Measurements from ENCODE around the gene GRM8. TPM values are rescaled to one million over a fixed set of nuclear protein-coding genes. Genes with fewer than 3 reads are reported as not detected.

The GRM8 gene
- polyA plus RNA-seq, 1 donor (not counting 4 experiments of a cell fraction or from before 2014, with no cell fraction given): not detected

GRCh38 chr7:126702242-126703016 lies 550.3 kb downstream of the GRM8 start:
- TF ChIP-seq CTCF (optimal IDR thresholded peaks at IDR 0.05 in 1 of 3, IDR thresholded peaks at IDR 0.05 in 1 of 3, conservative IDR thresholded peaks at IDR 0.05 in 1 of 3; ENCODE audit: extremely low read depth in 1 of 3, insufficient read depth in 2 of 3, low read length in 3 of 3) (no peak), EZH2 (IDR thresholded peaks at IDR 0.05; ENCODE audit: low read length) (no peak)
- no peaks in the 10 kb centered on the region for H4K20me1 ChIP-seq (ENCODE audit: control insufficient read depth, extremely low read depth, insufficient read depth, low read length)
- no peak overlapping the region for H3K27ac ChIP-seq (ENCODE audit: control insufficient read depth, insufficient read depth, low read length)
- no peaks in the 10 kb centered on the region for H3K79me2 ChIP-seq (ENCODE audit: control insufficient read depth, insufficient read depth, low read length)
- dilution Hi-C loops (cut with MboI; ENCODE audit: extremely low pct_ligation_motif_present, low sequenced_read_pairs): no loop called here
- H3K9ac ChIP-seq (ENCODE audit: control insufficient read depth, extremely low read depth, insufficient read depth, low read length): no peak overlapping the region
- no peaks in the 10 kb centered on the region for H3K9me1 ChIP-seq (ENCODE audit: control insufficient read depth, extremely low read depth, insufficient read depth, low read length)
- peaks cover 38% of the 10 kb centered on the region for H3K4me1 ChIP-seq (ENCODE audit: control insufficient read depth, extremely low read depth, insufficient read depth, low read length)
- H3K9me3 ChIP-seq (ENCODE audit: control insufficient read depth, low read depth, low read length): no peaks in the 10 kb centered on the region
- H3K27me3 ChIP-seq (ENCODE audit: control insufficient read depth, extremely low read depth, insufficient read depth, low read length): no peaks in the 10 kb centered on the region
- no peak for DNase-seq (ENCODE audit: low read depth, low spot score)
- no peak overlapping the region for H3K4me2 ChIP-seq (ENCODE audit: control insufficient read depth, extremely low read depth, insufficient read depth, low read depth, low read length)
- H2AFZ ChIP-seq (ENCODE audit: control insufficient read depth, low read length): no peak overlapping the region
- no peak for FAIRE-seq
- no peak overlapping the region for H3K4me3 ChIP-seq (ENCODE audit: control insufficient read depth in 2 of 3, extremely low read depth in 1 of 3, insufficient read depth in 2 of 3, low read depth in 1 of 3, low read length in 3 of 3)
- no peaks in the 10 kb centered on the region for H3K36me3 ChIP-seq (ENCODE audit: control insufficient read depth in 2 of 2, extremely low read depth in 1 of 2, insufficient read depth in 2 of 2, low read length in 2 of 2)

- FAIRE-seq: peak; percentile 90
Measured at GRCh38 chr7:126700807-126701604, 551.7 kb downstream of the GRM8 start.

More at GRCh38 chr7:126700807-126701604, 551.7 kb downstream of the GRM8 start:
- no peaks in the 10 kb centered on the region for H3K27me3 ChIP-seq (ENCODE audit: control insufficient read depth, extremely low read depth, insufficient read depth, low read length)
- no peaks in the 10 kb centered on the region for H3K9me3 ChIP-seq (ENCODE audit: control insufficient read depth, low read depth, low read length)
- H3K9ac ChIP-seq (ENCODE audit: control insufficient read depth, extremely low read depth, insufficient read depth, low read length): peak overlapping the region; percentile 54
- peak; percentile 87 for DNase-seq (ENCODE audit: low read depth, low spot score)
- peak overlapping the region; percentile 81 for H3K4me2 ChIP-seq (ENCODE audit: control insufficient read depth, extremely low read depth, insufficient read depth, low read depth, low read length)
- H3K9me1 ChIP-seq (ENCODE audit: control insufficient read depth, extremely low read depth, insufficient read depth, low read length): no peaks in the 10 kb centered on the region
- no peaks in the 10 kb centered on the region for H4K20me1 ChIP-seq (ENCODE audit: control insufficient read depth, extremely low read depth, insufficient read depth, low read length)
- peak overlapping the region; percentile 75 for H2AFZ ChIP-seq (ENCODE audit: control insufficient read depth, low read length)
- H3K79me2 ChIP-seq (ENCODE audit: control insufficient read depth, insufficient read depth, low read length): no peaks in the 10 kb centered on the region
- dilution Hi-C loops (cut with MboI; ENCODE audit: extremely low pct_ligation_motif_present, low sequenced_read_pairs): no loop called here
- no peak for TF ChIP-seq EZH2 (IDR thresholded peaks at IDR 0.05; ENCODE audit: low read length)
- no peak for TF ChIP-seq CTCF (optimal IDR thresholded peaks at IDR 0.05 in 1 of 3, IDR thresholded peaks at IDR 0.05 in 1 of 3, conservative IDR thresholded peaks at IDR 0.05 in 1 of 3; ENCODE audit: extremely low read depth in 1 of 3, insufficient read depth in 2 of 3, low read length in 3 of 3)
- peaks cover 44% of the 10 kb centered on the region for H3K4me1 ChIP-seq (ENCODE audit: control insufficient read depth, extremely low read depth, insufficient read depth, low read length)
- no peaks in the 10 kb centered on the region for H3K36me3 ChIP-seq (ENCODE audit: control insufficient read depth in 2 of 2, extremely low read depth in 1 of 2, insufficient read depth in 2 of 2, low read length in 2 of 2)
- peak overlapping the region; percentile 90 for H3K27ac ChIP-seq (ENCODE audit: control insufficient read depth, insufficient read depth, low read length)
- H3K4me3 ChIP-seq (ENCODE audit: control insufficient read depth in 2 of 3, extremely low read depth in 1 of 3, insufficient read depth in 2 of 3, low read depth in 1 of 3, low read length in 3 of 3): peak overlapping the region in 2 of 3 experiments; percentile 43 to 57
